ENCODE measurements around the gene GPR141.

Gene GPR141

GRCh38 chr7:37683246-37684120 is at the start of gene GPR141:
Gene GPR141 (plus strand): TSS chr7:37683766. CDS start chr7:37740394, 56,628 bp downstream.
- no peak for DNase-seq

- no peak for DNase-seq
Measured at GRCh38 chr7:37635346-37635745, 48.2 kb upstream of the GPR141 start.

- DNase-seq, result no peak
Measured at GRCh38 chr7:37642028-37642540, 41.5 kb upstream of the GPR141 start.

- DNase-seq, result no peak
Measured at GRCh38 chr7:37643876-37644275, 39.7 kb upstream of the GPR141 start.

- no peak for DNase-seq
Measured at GRCh38 chr7:37645282-37646050, 38.1 kb upstream of the GPR141 start.

- DNase-seq, result no peak
Measured at GRCh38 chr7:37656913-37657530, 26.5 kb upstream of the GPR141 start.

- DNase-seq, result no peak
Measured at GRCh38 chr7:37657816-37658215, 25.8 kb upstream of the GPR141 start.

- DNase-seq, result no peak
Measured at GRCh38 chr7:37659971-37660565, 23.5 kb upstream of the GPR141 start.

GRCh38 chr7:37660614-37661013 is 23.0 kb upstream of the GPR141 start:
- DNase-seq, result no peak

- DNase-seq, result no peak
Measured at GRCh38 chr7:37663693-37664092, 19.9 kb upstream of the GPR141 start.

GRCh38 chr7:37665352-37666022 is 18.1 kb upstream of the GPR141 start:
- no peak for DNase-seq

- no peak for DNase-seq
Measured at GRCh38 chr7:37666026-37666799, 17.4 kb upstream of the GPR141 start.

- no peak for DNase-seq
Measured at GRCh38 chr7:37669818-37670217, 13.7 kb upstream of the GPR141 start.

GRCh38 chr7:37670436-37670835 is 13.1 kb upstream of the GPR141 start:
- no peak for DNase-seq

- no peak for DNase-seq
Measured at GRCh38 chr7:37671876-37672275, 11.7 kb upstream of the GPR141 start.

GRCh38 chr7:37672926-37673325 is 10.6 kb upstream of the GPR141 start:
- no peak for DNase-seq

GRCh38 chr7:37673523-37673922 is 10.0 kb upstream of the GPR141 start:
- DNase-seq, result no peak

GRCh38 chr7:37674531-37674930 is 9.0 kb upstream of the GPR141 start:
- no peak for DNase-seq

- no peak for DNase-seq
Measured at GRCh38 chr7:37675749-37676148, 7.8 kb upstream of the GPR141 start.

GRCh38 chr7:37684927-37685326 is 1.4 kb downstream of the GPR141 start:
- no peak for DNase-seq

GRCh38 chr7:37686556-37687345 is 3.2 kb downstream of the GPR141 start:
- no peak for DNase-seq
